Measurements from ENCODE around the gene NXNL1.

GRCh38 chr19:17414097-17414496 lies 46.6 kb downstream of the NXNL1 start:
- no peak for TF ChIP-seq CTCF (IDR thresholded peaks at IDR 0.05)
- no peak for TF ChIP-seq SIN3A (IDR thresholded peaks at IDR 0.05; ENCODE audit: borderline replicate concordance, insufficient read depth, low read depth, low read length)
- TF ChIP-seq TCF7L2 (IDR thresholded peaks at IDR 0.05; ENCODE audit: low read depth, low read length): no peak
- TF ChIP-seq POLR2AphosphoS5 (IDR thresholded peaks at IDR 0.05; ENCODE audit: low read depth, low read length): no peak
- no peak for TF ChIP-seq REST (IDR thresholded peaks at IDR 0.05; ENCODE audit: insufficient read depth in 1 of 2, low read depth in 2 of 2, low read length in 1 of 2)

Measured in Panc1 (cell line).